ENCODE results near the gene PCDHB5. TPM values are rescaled to one million over a fixed set of nuclear protein-coding genes. Genes with fewer than 3 reads are reported as not detected.
"Not testable (repeated sequence)": the region's sequence is repeated elsewhere in the genome, so short reads cannot be mapped to it uniquely, and the experiment has no call there.

The PCDHB5 gene
- total RNA-seq, 1 donor from 2014 or later, result 5.6 TPM

DNA sequence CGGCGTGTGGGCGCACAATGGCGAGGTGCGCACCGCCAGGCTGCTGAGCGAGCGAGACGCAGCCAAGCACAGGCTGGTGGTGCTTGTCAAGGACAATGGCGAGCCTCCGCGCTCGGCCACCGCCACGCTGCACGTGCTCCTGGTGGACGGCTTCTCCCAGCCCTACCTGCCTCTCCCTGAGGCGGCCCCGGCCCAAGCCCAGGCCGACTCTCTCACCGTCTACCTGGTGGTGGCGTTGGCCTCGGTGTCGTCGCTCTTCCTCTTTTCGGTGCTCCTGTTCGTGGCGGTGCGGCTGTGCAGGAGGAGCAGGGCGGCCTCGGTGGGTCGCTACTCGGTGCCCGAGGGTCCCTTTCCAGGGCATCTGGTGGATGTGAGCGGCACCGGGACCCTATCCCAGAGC lies 17.1 kb downstream of the PCDHB5 start:
- not testable (repeated sequence) for DNase-seq

DNA sequence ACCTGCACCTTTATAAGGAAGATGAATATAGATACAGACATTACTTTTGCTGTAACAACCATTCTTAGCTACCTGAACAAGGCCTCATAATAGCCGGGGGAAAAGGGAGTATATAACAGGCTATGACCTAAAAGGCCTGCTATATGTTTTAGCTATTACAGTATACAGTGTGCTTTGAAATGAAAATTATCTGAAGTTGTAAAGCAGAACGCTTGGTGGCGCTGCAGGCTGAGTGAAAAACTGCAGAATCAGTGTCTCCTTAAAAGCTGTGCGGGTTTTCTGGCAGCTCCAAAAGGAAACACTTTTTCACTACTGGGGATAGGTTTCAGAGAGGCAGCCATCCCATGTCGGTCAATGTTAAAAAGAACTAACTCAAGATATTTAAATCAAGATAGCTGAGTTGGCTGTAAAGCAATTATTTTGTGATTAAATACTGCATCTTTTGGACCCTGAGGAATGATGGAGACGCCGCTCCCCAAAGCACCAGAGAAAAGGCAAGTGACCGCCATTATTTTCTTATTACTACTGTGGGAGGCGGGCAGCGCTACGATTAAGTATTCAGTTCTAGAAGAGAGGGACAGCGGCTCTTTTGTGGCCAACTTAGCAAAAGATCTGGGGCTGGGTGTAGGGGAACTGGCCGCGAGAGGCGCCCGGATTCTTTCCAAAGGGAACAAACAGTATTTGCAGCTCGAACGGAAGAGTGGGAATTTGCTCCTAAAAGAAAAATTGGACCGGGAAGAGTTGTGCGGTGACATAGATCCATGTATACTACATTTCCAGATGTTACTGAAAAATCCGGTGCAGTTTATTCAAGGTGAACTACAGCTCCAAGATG lies 20.8 kb downstream of the PCDHB5 start:
- no peak for DNase-seq

DNA sequence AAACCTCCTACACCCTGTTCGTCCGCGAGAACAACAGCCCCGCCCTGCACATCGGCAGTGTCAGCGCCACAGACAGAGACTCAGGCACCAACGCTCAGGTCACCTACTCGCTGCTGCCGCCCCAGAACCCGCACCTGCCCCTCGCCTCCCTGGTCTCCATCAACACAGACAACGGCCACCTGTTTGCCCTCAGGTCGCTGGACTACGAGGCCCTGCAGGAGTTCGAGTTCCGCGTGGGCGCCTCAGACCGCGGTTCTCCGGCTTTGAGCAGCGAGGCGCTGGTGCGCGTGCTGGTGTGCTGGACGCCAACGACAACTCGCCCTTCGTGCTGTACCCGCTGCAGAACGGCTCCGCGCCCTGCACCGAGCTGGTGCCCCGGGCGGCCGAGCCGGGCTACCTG lies 22.4 kb downstream of the PCDHB5 start:
- DNase-seq, result not testable (repeated sequence)

DNA sequence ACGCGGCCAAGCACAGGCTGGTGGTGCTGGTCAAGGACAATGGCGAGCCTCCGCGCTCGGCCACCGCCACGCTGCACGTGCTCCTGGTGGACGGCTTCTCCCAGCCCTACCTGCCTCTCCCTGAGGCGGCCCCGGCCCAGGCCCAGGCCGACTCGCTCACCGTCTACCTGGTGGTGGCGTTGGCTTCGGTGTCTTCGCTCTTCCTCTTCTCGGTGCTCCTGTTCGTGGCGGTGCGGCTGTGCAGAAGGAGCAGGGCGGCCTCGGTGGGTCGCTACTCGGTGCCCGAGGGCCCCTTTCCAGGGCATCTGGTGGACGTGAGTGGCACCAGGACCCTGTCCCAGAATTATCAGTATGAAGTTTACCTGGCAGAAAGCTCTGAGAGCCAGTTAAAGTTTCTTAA lies 22.9 kb downstream of the PCDHB5 start:
- DNase-seq, result not testable (repeated sequence)

DNA sequence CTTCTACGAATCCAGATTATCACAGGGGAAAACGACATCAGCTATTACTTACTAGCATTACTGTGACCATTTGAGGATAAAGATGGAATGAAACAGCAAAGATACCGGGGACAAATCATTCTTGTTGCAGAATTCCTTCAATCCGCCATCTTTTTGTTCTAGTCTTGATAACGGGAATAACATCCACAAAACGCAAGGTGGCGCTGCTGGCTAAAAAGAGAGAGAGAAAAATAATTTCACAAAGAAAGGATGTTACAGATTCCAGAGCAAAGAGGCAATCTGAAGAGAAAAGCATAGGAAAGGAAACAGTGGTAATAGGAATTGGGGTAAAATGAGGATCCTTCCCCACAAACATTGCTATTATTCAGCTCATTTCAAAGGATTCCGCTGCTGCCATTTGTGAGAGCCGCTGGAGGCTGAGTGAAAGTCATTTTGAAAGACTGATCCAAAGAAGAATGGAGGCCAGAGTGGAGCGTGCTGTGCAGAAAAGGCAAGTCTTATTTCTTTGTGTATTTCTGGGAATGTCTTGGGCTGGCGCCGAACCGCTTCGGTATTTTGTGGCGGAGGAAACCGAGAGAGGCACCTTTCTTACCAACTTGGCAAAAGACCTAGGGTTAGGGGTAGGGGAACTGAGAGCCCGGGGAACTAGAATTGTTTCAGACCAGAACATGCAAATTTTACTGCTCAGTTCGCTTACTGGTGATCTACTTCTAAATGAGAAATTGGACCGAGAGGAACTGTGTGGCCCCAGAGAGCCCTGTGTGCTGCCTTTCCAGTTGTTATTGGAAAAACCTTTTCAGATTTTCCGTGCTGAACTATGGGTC lies 37.6 kb downstream of the PCDHB5 start, which contains the start of gene PCDHB7:
PCDHB7 (plus strand) TSS at position 264 of the 824 bp plus-strand sequence; CDS start at position 456, 192 bp downstream.
- peak; percentile 54 for DNase-seq

DNA sequence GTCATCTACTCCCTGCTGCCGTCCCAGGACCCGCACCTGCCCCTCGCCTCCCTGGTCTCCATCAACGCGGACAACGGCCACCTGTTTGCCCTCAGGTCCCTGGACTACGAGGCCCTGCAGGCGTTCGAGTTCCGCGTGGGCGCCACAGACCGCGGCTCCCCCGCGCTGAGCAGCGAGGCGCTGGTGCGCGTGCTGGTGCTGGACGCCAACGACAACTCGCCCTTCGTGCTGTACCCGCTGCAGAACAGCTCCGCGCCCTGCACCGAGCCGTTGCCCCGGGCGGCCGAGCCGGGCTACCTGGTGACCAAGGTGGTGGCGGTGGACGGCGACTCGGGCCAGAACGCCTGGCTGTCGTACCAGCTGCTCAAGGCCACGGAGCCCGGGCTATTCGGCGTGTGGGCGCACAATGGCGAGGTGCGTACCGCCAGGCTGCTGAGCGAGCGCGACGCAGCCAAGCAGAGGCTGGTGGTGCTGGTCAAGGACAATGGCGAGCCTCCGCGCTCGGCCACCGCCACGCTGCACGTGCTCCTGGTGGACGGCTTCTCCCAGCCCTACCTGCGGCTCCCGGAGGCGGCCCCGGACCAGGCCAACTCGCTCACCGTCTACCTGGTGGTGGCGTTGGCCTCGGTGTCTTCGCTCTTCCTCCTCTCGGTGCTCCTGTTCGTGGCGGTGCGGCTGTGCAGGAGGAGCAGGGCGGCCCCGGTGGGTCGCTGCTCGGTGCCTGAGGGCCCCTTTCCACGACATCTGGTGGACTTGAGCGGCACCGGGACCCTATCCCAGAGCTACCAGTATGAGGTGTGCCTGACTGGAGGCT lies 39.5 kb downstream of the PCDHB5 start:
- DNase-seq, result not testable (repeated sequence)

DNA sequence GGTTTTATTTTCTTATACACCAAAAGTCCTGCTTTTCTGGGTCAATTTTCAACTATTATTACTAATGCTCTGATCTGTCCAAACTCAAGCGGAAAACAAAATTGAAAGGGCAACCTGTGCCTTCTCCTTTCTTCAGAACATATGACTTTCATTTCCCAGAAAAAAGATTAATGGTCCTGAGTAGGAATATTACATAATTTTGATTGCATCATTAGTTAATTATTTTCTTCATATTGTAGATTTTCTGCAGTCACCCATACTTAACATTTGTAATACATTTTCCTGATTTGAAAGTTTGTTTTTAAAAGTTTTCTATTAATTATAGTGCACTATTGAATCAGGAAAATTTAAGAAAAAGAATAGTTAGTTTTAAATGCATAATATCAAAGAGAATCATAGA lies 40.9 kb downstream of the PCDHB5 start:
- DNase-seq, result no peak

DNA sequence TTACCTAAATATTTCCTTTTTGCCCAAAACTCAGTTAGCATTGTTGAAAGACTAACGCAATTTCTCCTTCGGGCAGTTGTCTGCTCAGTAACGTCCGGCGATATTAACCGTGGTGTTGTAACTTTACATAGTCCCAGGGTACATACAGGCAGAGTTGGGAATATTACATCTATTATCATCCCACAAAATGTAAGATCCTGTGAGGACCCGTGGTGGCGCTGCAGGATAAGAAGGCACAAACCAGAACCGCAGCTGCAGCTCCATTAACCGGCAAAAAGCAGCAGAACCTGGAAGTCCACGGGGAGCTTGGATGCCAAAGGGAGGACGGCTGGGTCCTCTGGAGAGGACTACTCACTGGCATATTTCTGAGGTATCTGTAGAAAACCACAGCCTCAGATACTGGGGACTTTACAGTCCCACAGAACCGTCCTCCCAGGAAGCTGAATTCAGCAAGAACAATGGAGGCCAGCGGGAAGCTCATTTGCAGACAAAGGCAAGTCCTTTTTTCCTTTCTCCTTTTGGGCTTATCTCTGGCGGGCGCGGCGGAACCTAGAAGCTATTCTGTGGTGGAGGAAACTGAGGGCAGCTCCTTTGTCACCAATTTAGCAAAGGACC lies 42.7 kb downstream of the PCDHB5 start, which contains the start of gene PCDHB8:
PCDHB8 (plus strand) TSS at position 214 of the 615 bp plus-strand sequence; CDS start at position 459, 245 bp downstream.
- not testable (repeated sequence) for DNase-seq

DNA sequence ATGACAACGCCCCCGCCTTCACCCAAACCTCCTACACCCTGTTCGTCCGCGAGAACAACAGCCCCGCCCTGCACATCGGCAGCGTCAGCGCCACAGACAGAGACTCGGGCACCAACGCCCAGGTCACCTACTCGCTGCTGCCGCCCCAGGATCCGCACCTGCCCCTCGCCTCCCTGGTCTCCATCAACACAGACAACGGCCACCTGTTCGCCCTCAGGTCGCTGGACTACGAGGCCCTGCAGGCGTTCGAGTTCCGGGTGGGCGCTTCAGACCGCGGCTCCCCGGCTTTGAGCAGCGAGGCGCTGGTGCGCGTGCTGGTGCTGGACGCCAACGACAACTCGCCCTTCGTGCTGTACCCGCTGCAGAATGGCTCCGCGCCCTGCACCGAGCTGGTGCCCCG lies 44.4 kb downstream of the PCDHB5 start:
- not testable (repeated sequence) for DNase-seq

DNA sequence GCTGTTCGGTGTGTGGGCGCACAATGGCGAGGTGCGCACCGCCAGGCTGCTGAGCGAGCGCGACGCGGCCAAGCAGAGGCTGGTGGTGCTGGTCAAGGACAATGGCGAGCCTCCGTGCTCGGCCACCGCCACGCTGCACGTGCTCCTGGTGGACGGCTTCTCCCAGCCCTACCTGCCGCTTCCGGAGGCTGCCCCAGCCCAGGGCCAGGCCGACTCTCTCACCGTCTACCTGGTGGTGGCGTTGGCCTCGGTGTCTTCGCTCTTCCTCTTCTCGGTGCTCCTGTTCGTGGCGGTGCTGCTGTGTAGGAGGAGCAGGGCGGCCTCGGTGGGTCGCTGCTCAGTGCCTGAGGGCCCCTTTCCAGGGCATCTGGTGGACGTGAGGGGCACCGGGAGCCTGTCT lies 44.9 kb downstream of the PCDHB5 start:
- not testable (repeated sequence) for DNase-seq

DNA sequence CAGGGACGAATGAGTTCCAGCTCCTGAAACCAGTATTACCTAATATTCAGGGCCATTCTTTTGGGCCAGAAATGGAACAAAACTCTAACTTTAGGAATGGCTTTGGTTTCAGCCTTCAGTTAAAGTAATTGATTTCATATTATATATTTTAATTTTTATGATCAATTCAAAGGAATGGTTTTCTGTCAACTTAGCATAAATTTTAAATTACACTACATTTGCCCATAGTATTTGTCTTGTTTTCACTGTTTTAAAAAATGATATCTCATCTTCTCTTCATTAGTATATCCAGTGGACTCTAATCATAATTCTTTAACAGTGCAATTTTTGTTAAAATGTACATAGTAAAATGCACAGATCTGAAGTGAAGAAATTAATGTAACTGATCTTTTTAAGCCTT lies 45.3 kb downstream of the PCDHB5 start:
- no peak for DNase-seq

DNA sequence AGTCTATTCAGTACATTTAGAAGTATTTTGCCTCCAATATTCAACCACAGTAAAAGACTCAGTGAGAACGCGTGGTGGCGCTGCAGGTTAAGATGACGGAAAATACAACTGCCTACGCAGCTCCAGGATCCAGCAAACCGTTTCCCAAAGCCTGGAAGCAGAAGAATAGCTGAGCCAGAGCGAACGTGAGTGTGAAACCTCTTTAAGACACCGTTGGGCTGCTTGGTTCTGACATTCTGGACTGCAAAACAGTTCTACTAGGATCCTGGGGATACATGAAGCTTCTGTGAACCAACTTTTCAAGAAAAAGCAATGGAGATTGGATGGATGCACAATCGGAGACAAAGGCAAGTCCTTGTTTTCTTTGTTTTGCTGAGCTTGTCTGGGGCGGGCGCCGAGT lies 47.2 kb downstream of the PCDHB5 start, which contains the start of gene PCDHB16:
PCDHB16 (plus strand) TSS at position 140 of the 400 bp plus-strand sequence; CDS start at position 313, 173 bp downstream.
- DNase-seq, result peak; percentile 65

DNA sequence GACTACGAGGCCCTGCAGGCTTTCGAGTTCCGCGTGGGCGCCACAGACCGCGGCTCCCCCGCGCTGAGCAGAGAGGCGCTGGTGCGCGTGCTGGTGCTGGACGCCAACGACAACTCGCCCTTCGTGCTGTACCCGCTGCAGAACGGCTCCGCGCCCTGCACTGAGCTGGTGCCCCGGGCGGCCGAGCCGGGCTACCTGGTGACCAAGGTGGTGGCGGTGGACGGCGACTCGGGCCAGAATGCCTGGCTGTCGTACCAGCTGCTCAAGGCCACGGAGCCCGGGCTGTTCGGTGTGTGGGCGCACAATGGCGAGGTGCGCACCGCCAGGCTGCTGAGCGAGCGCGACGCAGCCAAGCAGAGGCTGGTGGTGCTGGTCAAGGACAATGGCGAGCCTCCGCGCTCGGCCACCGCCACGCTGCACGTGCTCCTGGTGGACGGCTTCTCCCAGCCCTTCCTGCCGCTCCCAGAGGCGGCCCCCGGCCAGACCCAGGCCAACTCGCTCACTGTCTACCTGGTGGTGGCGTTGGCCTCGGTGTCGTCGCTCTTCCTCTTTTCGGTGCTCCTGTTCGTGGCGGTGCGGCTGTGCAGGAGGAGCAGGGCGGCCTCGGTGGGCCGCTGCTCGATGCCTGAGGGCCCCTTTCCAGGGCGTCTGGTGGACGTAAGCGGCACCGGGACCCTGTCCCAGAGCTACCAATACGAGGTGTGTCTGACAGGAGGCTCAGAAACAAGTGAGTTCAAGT lies 49.3 kb downstream of the PCDHB5 start:
- not testable (repeated sequence) for DNase-seq

DNA sequence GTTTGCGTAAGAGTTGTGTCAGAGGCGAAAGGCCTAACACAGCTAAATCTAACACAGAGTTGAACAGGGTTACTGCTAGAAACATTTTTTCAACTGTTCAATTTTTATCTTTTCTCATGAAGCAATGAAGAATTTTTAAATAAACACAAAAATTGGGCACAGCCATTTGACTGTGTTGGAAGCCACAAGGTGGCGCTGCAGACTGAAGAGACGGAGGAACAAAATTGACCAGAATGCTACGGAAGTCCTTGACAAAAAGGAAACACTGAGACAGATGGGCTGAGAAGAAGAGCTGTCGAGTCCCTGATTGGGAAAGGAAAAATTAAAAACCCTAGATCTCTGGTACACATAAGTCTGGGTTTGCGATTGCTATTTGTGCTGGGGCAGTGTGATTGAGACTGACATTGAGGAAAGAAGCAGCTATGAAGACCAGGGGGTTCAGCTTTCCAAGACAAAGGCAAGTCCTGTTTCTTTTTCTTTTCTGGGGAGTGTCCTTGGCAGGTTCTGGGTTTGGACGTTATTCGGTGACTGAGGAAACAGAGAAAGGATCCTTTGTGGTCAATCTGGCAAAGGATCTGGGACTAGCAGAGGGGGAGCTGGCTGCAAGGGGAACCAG lies 52.0 kb downstream of the PCDHB5 start, which contains the start of gene PCDHB9:
PCDHB9 (plus strand) TSS at position 265 of the 616 bp plus-strand sequence; CDS start at position 423, 158 bp downstream.
- DNase-seq, result peak; percentile 20

Other genes starting within 250 kb of the PCDHB5 start
- 0.41 TPM for gene PCDHAC1, start 208.9 kb upstream of the PCDHB5 start, total RNA-seq
- gene PCDHAC2, start 168.7 kb upstream of the PCDHB5 start, total RNA-seq, result 4.6 TPM
- not detected for gene PCDHB1, start 83.8 kb upstream of the PCDHB5 start, total RNA-seq
- 4.4 TPM for gene PCDHB2, start 40.6 kb upstream of the PCDHB5 start, total RNA-seq
- gene PCDHB3, start 34.7 kb upstream of the PCDHB5 start, total RNA-seq, result 3.7 TPM
- gene PCDHB4, start 13.4 kb upstream of the PCDHB5 start, total RNA-seq, result 4.0 TPM
- 0.82 TPM for gene PCDHB6, start 14.9 kb downstream of the PCDHB5 start, total RNA-seq
- gene PCDHB7, start 37.4 kb downstream of the PCDHB5 start, total RNA-seq, result 3.3 TPM
- gene PCDHB8, start 42.6 kb downstream of the PCDHB5 start, total RNA-seq, result 2.3 TPM
- 4.1 TPM for gene PCDHB16, start 47.2 kb downstream of the PCDHB5 start, total RNA-seq
- 1.7 TPM for gene PCDHB9, start 52.0 kb downstream of the PCDHB5 start, total RNA-seq
- 6.1 TPM for gene PCDHB10, start 57.1 kb downstream of the PCDHB5 start, total RNA-seq
- 5.9 TPM for gene PCDHB11, start 64.4 kb downstream of the PCDHB5 start, total RNA-seq
- 4.8 TPM for gene PCDHB12, start 73.5 kb downstream of the PCDHB5 start, total RNA-seq
- 4.4 TPM for gene PCDHB13, start 78.7 kb downstream of the PCDHB5 start, total RNA-seq
- gene PCDHB14, start 88.1 kb downstream of the PCDHB5 start, total RNA-seq, result 7.8 TPM
- gene PCDHB15, start 110.2 kb downstream of the PCDHB5 start, total RNA-seq, result 9.9 TPM
- gene SLC25A2, start 168.8 kb downstream of the PCDHB5 start, total RNA-seq, result not detected
- gene TAF7, start 185.6 kb downstream of the PCDHB5 start, total RNA-seq, result 93.2 TPM
- 1.8 TPM for gene PCDHGA1, start 195.3 kb downstream of the PCDHB5 start, total RNA-seq
- 3.7 TPM for gene PCDHGA2, start 203.6 kb downstream of the PCDHB5 start, total RNA-seq
- gene PCDHGA3, start 208.6 kb downstream of the PCDHB5 start, total RNA-seq, result 3.9 TPM
- gene PCDHGB1, start 214.9 kb downstream of the PCDHB5 start, total RNA-seq, result 3.7 TPM
- 3.9 TPM for gene PCDHGA4, start 219.8 kb downstream of the PCDHB5 start, total RNA-seq
- gene PCDHGB2, start 224.8 kb downstream of the PCDHB5 start, total RNA-seq, result 4.2 TPM
- 6.1 TPM for gene PCDHGA5, start 229.0 kb downstream of the PCDHB5 start, total RNA-seq
- 5.7 TPM for gene PCDHGB3, start 235.0 kb downstream of the PCDHB5 start, total RNA-seq
- 4.8 TPM for gene PCDHGA6, start 238.7 kb downstream of the PCDHB5 start, total RNA-seq
- gene PCDHGA7, start 247.5 kb downstream of the PCDHB5 start, total RNA-seq, result 6.3 TPM

Data from tongue (tissue), 2 donors.